Measurements from ENCODE around the gene C7orf25.

The C7orf25 gene

GRCh38 chr7:42922017-42922753, 10.3 kb upstream of the C7orf25 start:
- no peak for ATAC-seq (replicated peaks; ENCODE audit: extremely low read depth, poor library complexity, severe bottlenecking)
- H3K9me3 Mint-ChIP-seq = no peaks in the 10 kb centered on the region
- peaks cover 8% of the 10 kb centered on the region for H3K4me1 Mint-ChIP-seq
- H3K27ac Mint-ChIP-seq (ENCODE audit: low read depth) = peak overlapping the region; percentile 10
- no peak for DNase-seq (ENCODE audit: low spot score in 2 of 2)
- H3K4me3 Mint-ChIP-seq = no peak overlapping the region
- H3K27me3 Mint-ChIP-seq = no peaks in the 10 kb centered on the region
- H3K36me3 Mint-ChIP-seq (ENCODE audit: insufficient read depth) = peaks cover 69% of the 10 kb centered on the region

GRCh38 chr7:42915356-42915755, 3.5 kb upstream of the C7orf25 start:
- ATAC-seq (replicated peaks; ENCODE audit: extremely low read depth, poor library complexity, severe bottlenecking) = no peak
- no peaks in the 10 kb centered on the region for H3K9me3 Mint-ChIP-seq
- H3K36me3 Mint-ChIP-seq (ENCODE audit: insufficient read depth) = peaks cover 42% of the 10 kb centered on the region
- no peaks in the 10 kb centered on the region for H3K27me3 Mint-ChIP-seq
- H3K4me3 Mint-ChIP-seq = no peak overlapping the region
- no peak for DNase-seq (ENCODE audit: low spot score in 2 of 2)
- H3K27ac Mint-ChIP-seq (ENCODE audit: low read depth) = no peak overlapping the region
- H3K4me1 Mint-ChIP-seq = peaks cover 24% of the 10 kb centered on the region

GRCh38 chr7:42914421-42915045, 2.7 kb upstream of the C7orf25 start:
- Mint-ChIP-seq H3K4me3 (no peak overlapping the region), H3K4me1 (peaks cover 31% of the 10 kb centered on the region), H3K27ac (ENCODE audit: low read depth) (no peak overlapping the region), H3K27me3 (no peaks in the 10 kb centered on the region), H3K36me3 (ENCODE audit: insufficient read depth) (peaks cover 37% of the 10 kb centered on the region), H3K9me3 (no peaks in the 10 kb centered on the region)
- no peak for DNase-seq (ENCODE audit: low spot score in 2 of 2)
- ATAC-seq (replicated peaks; ENCODE audit: extremely low read depth, poor library complexity, severe bottlenecking) = no peak

- ATAC-seq (replicated peaks; ENCODE audit: extremely low read depth, poor library complexity, severe bottlenecking) = no peak
- Mint-ChIP-seq H3K4me1 (peaks cover 36% of the 10 kb centered on the region), H3K27ac (ENCODE audit: low read depth) (no peak overlapping the region), H3K36me3 (ENCODE audit: insufficient read depth) (peaks cover 35% of the 10 kb centered on the region), H3K27me3 (no peaks in the 10 kb centered on the region), H3K9me3 (no peaks in the 10 kb centered on the region), H3K4me3 (no peak overlapping the region)
- no peak for DNase-seq (ENCODE audit: low spot score in 2 of 2)
Observed at GRCh38 chr7:42914009-42914408, 2.1 kb upstream of the C7orf25 start.

- Mint-ChIP-seq H3K27ac (ENCODE audit: low read depth) (no peak overlapping the region), H3K4me1 (peaks cover 37% of the 10 kb centered on the region), H3K9me3 (no peaks in the 10 kb centered on the region), H3K4me3 (no peak overlapping the region), H3K36me3 (ENCODE audit: insufficient read depth) (peaks cover 32% of the 10 kb centered on the region), H3K27me3 (no peaks in the 10 kb centered on the region)
- ATAC-seq (replicated peaks; ENCODE audit: extremely low read depth, poor library complexity, severe bottlenecking) = no peak
- no peak for DNase-seq (ENCODE audit: low spot score in 2 of 2)
Observed at GRCh38 chr7:42913591-42913990, 1.7 kb upstream of the C7orf25 start.

GRCh38 chr7:42910306-42910705, 1.6 kb downstream of the C7orf25 start:
- Mint-ChIP-seq H3K36me3 (ENCODE audit: insufficient read depth) (peaks cover 15% of the 10 kb centered on the region), H3K27me3 (no peaks in the 10 kb centered on the region), H3K27ac (ENCODE audit: low read depth) (peak overlapping the region; percentile 16), H3K9me3 (no peaks in the 10 kb centered on the region), H3K4me3 (no peak overlapping the region), H3K4me1 (peaks cover 54% of the 10 kb centered on the region)
- no peak for ATAC-seq (replicated peaks; ENCODE audit: extremely low read depth, poor library complexity, severe bottlenecking)
- DNase-seq (ENCODE audit: low spot score in 2 of 2) = no peak

- peaks cover 7% of the 10 kb centered on the region for H3K36me3 Mint-ChIP-seq (ENCODE audit: insufficient read depth)
- no peaks in the 10 kb centered on the region for H3K9me3 Mint-ChIP-seq
- H3K4me1 Mint-ChIP-seq = peaks cover 45% of the 10 kb centered on the region
- no peak overlapping the region for H3K4me3 Mint-ChIP-seq
- DNase-seq (ENCODE audit: low spot score in 2 of 2) (no peak), ATAC-seq (replicated peaks; ENCODE audit: extremely low read depth, poor library complexity, severe bottlenecking) (no peak)
- no peak overlapping the region for H3K27ac Mint-ChIP-seq (ENCODE audit: low read depth)
- H3K27me3 Mint-ChIP-seq = no peaks in the 10 kb centered on the region
Observed at GRCh38 chr7:42907316-42907715, 4.6 kb downstream of the C7orf25 start.

- no peak overlapping the region for H3K4me3 Mint-ChIP-seq
- H3K36me3 Mint-ChIP-seq (ENCODE audit: insufficient read depth) = peaks cover 5% of the 10 kb centered on the region
- H3K4me1 Mint-ChIP-seq = peaks cover 37% of the 10 kb centered on the region
- no peak overlapping the region for H3K27ac Mint-ChIP-seq (ENCODE audit: low read depth)
- DNase-seq (ENCODE audit: low spot score in 2 of 2) = no peak
- no peak for ATAC-seq (replicated peaks; ENCODE audit: extremely low read depth, poor library complexity, severe bottlenecking)
- H3K9me3 Mint-ChIP-seq = no peaks in the 10 kb centered on the region
- no peaks in the 10 kb centered on the region for H3K27me3 Mint-ChIP-seq
Observed at GRCh38 chr7:42906181-42906580, 5.7 kb downstream of the C7orf25 start.

GRCh38 chr7:42902331-42902730, 9.5 kb downstream of the C7orf25 start:
- no peak for ATAC-seq (replicated peaks; ENCODE audit: extremely low read depth, poor library complexity, severe bottlenecking)
- no peak overlapping the region for H3K4me3 Mint-ChIP-seq
- no peaks in the 10 kb centered on the region for H3K9me3 Mint-ChIP-seq
- DNase-seq (ENCODE audit: low spot score in 2 of 2) = no peak
- peaks cover 7% of the 10 kb centered on the region for H3K4me1 Mint-ChIP-seq
- H3K36me3 Mint-ChIP-seq (ENCODE audit: insufficient read depth) = no peaks in the 10 kb centered on the region
- H3K27ac Mint-ChIP-seq (ENCODE audit: low read depth) = no peak overlapping the region
- peaks cover 7% of the 10 kb centered on the region for H3K27me3 Mint-ChIP-seq

- no peak for DNase-seq (ENCODE audit: low spot score in 2 of 2)
- Mint-ChIP-seq H3K4me3 (no peak overlapping the region), H3K27me3 (peaks cover 22% of the 10 kb centered on the region), H3K27ac (ENCODE audit: low read depth) (no peak overlapping the region), H3K4me1 (no peaks in the 10 kb centered on the region), H3K36me3 (ENCODE audit: insufficient read depth) (no peaks in the 10 kb centered on the region), H3K9me3 (no peaks in the 10 kb centered on the region)
- ATAC-seq (replicated peaks; ENCODE audit: extremely low read depth, poor library complexity, severe bottlenecking) = no peak
Observed at GRCh38 chr7:42900842-42901241, 11.0 kb downstream of the C7orf25 start.

GRCh38 chr7:42893346-42894240, 18.3 kb downstream of the C7orf25 start:
- ATAC-seq (replicated peaks; ENCODE audit: extremely low read depth, poor library complexity, severe bottlenecking) (no peak), DNase-seq (ENCODE audit: low spot score in 2 of 2) (no peak)
- peaks cover 2% of the 10 kb centered on the region for H3K36me3 Mint-ChIP-seq (ENCODE audit: insufficient read depth)
- H3K27ac Mint-ChIP-seq (ENCODE audit: low read depth) = no peak overlapping the region
- peaks cover 7% of the 10 kb centered on the region for H3K9me3 Mint-ChIP-seq
- no peak overlapping the region for H3K4me3 Mint-ChIP-seq
- H3K27me3 Mint-ChIP-seq = peaks cover 35% of the 10 kb centered on the region
- H3K4me1 Mint-ChIP-seq = peaks cover 8% of the 10 kb centered on the region

- ATAC-seq (replicated peaks; ENCODE audit: extremely low read depth, poor library complexity, severe bottlenecking) (no peak), DNase-seq (ENCODE audit: low spot score in 2 of 2) (no peak)
- Mint-ChIP-seq H3K4me3 (peak overlapping the region; percentile 1), H3K27ac (ENCODE audit: low read depth) (no peak overlapping the region), H3K36me3 (ENCODE audit: insufficient read depth) (peaks cover 4% of the 10 kb centered on the region), H3K27me3 (peaks cover 30% of the 10 kb centered on the region), H3K9me3 (no peaks in the 10 kb centered on the region), H3K4me1 (peaks cover 15% of the 10 kb centered on the region)
Observed at GRCh38 chr7:42886893-42887505, 24.9 kb downstream of the C7orf25 start.

Data from central memory CD8-positive, alpha-beta T cell (primary cell).